K562 (cell line): ENCODE data around the gene UBE2O. TPM values are rescaled to one million over a fixed set of nuclear protein-coding genes. Genes with fewer than 3 reads are reported as not detected.
A peak's percentile ranks its signal among the peaks of the same experiment; 100 is the strongest.

Source experiments
- BMI1 ChIP-seq: fragments of 150-350 bp; IDR thresholded peaks from 2 replicates; pipeline ENCODE4 v1.6.1; 2014; ENCODE audit warnings: low read length
- CLOCK ChIP-seq: fragments of 250-450 bp; sonication (Bioruptor Pico); IDR thresholded peaks from 2 replicates; pipeline ENCODE4 v1.4.0; 2020; ENCODE audit warnings: mild to moderate bottlenecking, moderate library complexity, borderline replicate concordance
- E2F6 ChIP-seq, 2 experiments: IDR thresholded peaks; 2 replicates each; pipeline ENCODE4 v1.6.1; 2011; ENCODE audit warnings: borderline replicate concordance in 1 of 2, control low read depth in 1 of 2, low read depth in 1 of 2, low read length in 1 of 2, mild to moderate bottlenecking in 1 of 2, mixed read lengths in 1 of 2, moderate library complexity in 1 of 2; ENCODE audit not compliant: insufficient read depth in 1 of 2, insufficient read length in 1 of 2, poor library complexity in 1 of 2, severe bottlenecking in 1 of 2; ENCODE audit errors: extremely low read depth in 1 of 2
- ELK1 ChIP-seq: sonication (generic); formaldehyde crosslinking; IDR thresholded peaks from 2 replicates; pipeline ENCODE4 v1.8.1; 2022; ENCODE audit warnings: missing genetic modification reagents
- GTF2B ChIP-seq: IDR thresholded peaks from 2 replicates; pipeline ENCODE4 v1.6.1; 2011; ENCODE audit not compliant: insufficient read length; ENCODE audit errors: extremely low read depth
- HCFC1 ChIP-seq: IDR thresholded peaks from 2 replicates; pipeline ENCODE4 v1.6.1; 2012; ENCODE audit warnings: low read depth, low read length, improper control_type of control experiment
- JUN ChIP-seq, 2 experiments: sonication (generic) in 1 of 2; formaldehyde crosslinking in 1 of 2; IDR thresholded peaks; 2 replicates each; pipeline versions ENCODE4 v1.6.1 to v1.8.0; 2012 to 2022; ENCODE audit warnings: borderline replicate concordance in 2 of 2, mild to moderate bottlenecking in 2 of 2, improper control_type of control experiment in 1 of 2, low read depth in 1 of 2, low read length in 1 of 2, missing genetic modification reagents in 1 of 2
- MEIS2 ChIP-seq: fragments of 450-650 bp; IDR thresholded peaks from 2 replicates; pipeline ENCODE4 v1.6.1; 2014; ENCODE audit warnings: mild to moderate bottlenecking; ENCODE audit not compliant: partially characterized antibody
- NFYB ChIP-seq: IDR thresholded peaks from 2 replicates; pipeline ENCODE4 v1.6.1; 2011; ENCODE audit warnings: mild to moderate bottlenecking, moderate library complexity; ENCODE audit not compliant: insufficient read length; ENCODE audit errors: extremely low read depth
- POU5F1 ChIP-seq: fragments of 150-350 bp; IDR thresholded peaks from 2 replicates; pipeline ENCODE4 v1.6.1; 2014; ENCODE audit warnings: borderline replicate concordance, low read length, low read depth, mild to moderate bottlenecking; ENCODE audit not compliant: partially characterized antibody
- PRPF4 ChIP-seq: fragments of 200-400 bp; formaldehyde crosslinking; IDR thresholded peaks from one replicate; pipeline ENCODE4 v1.6.1; 2017; ENCODE audit warnings: low read length, low read depth, mild to moderate bottlenecking; ENCODE audit not compliant: insufficient read depth, poor library complexity, severe bottlenecking
- SAFB ChIP-seq: fragments of 200-400 bp; formaldehyde crosslinking; IDR thresholded peaks from 2 replicates; pipeline ENCODE4 v1.6.1; 2017; ENCODE audit warnings: low read depth, low read length, borderline replicate concordance
- TBL1XR1 ChIP-seq, 2 experiments: IDR thresholded peaks; 2 replicates each; pipeline ENCODE4 v1.6.1; 2012; ENCODE audit warnings: improper control_type of control experiment in 2 of 2, low read length in 2 of 2, mild to moderate bottlenecking in 1 of 2
- TRIM24 ChIP-seq, 2 experiments: fragments of 450-650 bp; IDR thresholded peaks; 2 replicates each; pipeline ENCODE4 v1.6.1; 2016
- ZNF146 ChIP-seq: IDR thresholded peaks from one replicate; pipeline ENCODE4 v1.6.1; 2018; ENCODE audit warnings: missing compliant biosample characterization; ENCODE audit not compliant: unreplicated experiment
- ZNF212 ChIP-seq: fragments of 450-650 bp; formaldehyde crosslinking; IDR thresholded peaks from 2 replicates; pipeline ENCODE4 v1.4.0; 2020; ENCODE audit warnings: mild to moderate bottlenecking
- ZNF512 ChIP-seq: IDR thresholded peaks from 2 replicates; pipeline ENCODE4 v1.6.1; 2016; ENCODE audit warnings: missing genetic modification characterization, missing compliant biosample characterization
- ZNF561 ChIP-seq: fragments of 450-650 bp; formaldehyde crosslinking; conservative IDR thresholded peaks from 2 replicates; pipeline ENCODE4 v1.4.0; 2020; ENCODE audit warnings: mild to moderate bottlenecking, moderate library complexity
- ZNF707 ChIP-seq: fragments of 250-450 bp; sonication (Bioruptor Pico); conservative IDR thresholded peaks from 2 replicates; pipeline ENCODE4 v1.8.0; 2022; ENCODE audit warnings: inconsistent platforms, mild to moderate bottlenecking, moderate library complexity
- polyA plus RNA-seq, 8 experiments: library from polyadenylated mRNA; depleted of rRNA in 4 of 8; stranded (reverse) in 5 of 8; unstranded in 3 of 8; fragments of >200 nt; fragmentation: Nextera tagmentation in 2 of 8; fragmentation: Illumina TruSeq in 1 of 8; extraction: Ambion mirVana in 2 of 8; extraction: Trizol in 1 of 8; gene quantifications; 2 replicates each; pipeline versions ENCODE4 v1.2.1 to v1.2.3, GENCODE V29; 2011 to 2014; ENCODE audit warnings: inconsistent platforms in 1 of 8, missing spikeins in 1 of 8
- total RNA-seq, 7 experiments: library from RNA; depleted of rRNA in 6 of 7; stranded (reverse); fragments of >200 nt in 6 of 7; fragmentation: Illumina TruSeq in 2 of 7; extraction: Trizol in 2 of 7; gene quantifications; 2 replicates each; pipeline versions ENCODE4 v1.2.1 to v1.2.3, GENCODE V29; 2011 to 2021; ENCODE audit warnings: low replicate concordance in 1 of 7

The UBE2O gene
- total and polyA plus RNA-seq, 9 of the 15 experiments (the other 6 are each of a cell fraction or from before 2014, with no cell fraction given), result 1.6 to 39.7 (median 13.3) TPM

GRCh38 chr17:76382803-76383545 is 70.0 kb downstream of the UBE2O start (continued):
- no peak for TF ChIP-seq ELK1 (CRISPR knock-in tag)
- no peak for TF ChIP-seq PRPF4
- no peak for TF ChIP-seq TBL1XR1 (IDR thresholded peaks at IDR 0.05; ENCODE audit: low read length in 2 of 2)
- no peak for TF ChIP-seq BMI1
- TF ChIP-seq MEIS2, result peak; percentile 71
- no peak for TF ChIP-seq ZNF561 (CRISPR knock-in tag)
- no peak for TF ChIP-seq ZNF707 (CRISPR knock-in tag)
- no peak for TF ChIP-seq HCFC1
- peak; percentile 34; the same call in 1 of the 2 replicates for TF ChIP-seq SAFB
- TF ChIP-seq ZNF146, result no peak
- TF ChIP-seq ZNF212, result no peak
- TF ChIP-seq E2F6 (IDR thresholded peaks at IDR 0.05; ENCODE audit: borderline replicate concordance in 1 of 2, extremely low read depth in 1 of 2, insufficient read depth in 1 of 2, insufficient read length in 1 of 2, low read depth in 1 of 2, low read length in 1 of 2, poor library complexity in 1 of 2, severe bottlenecking in 1 of 2), result peak in 1 of 2 experiments; percentile 62
- TF ChIP-seq CLOCK (CRISPR knock-in tag), result no peak
- no peak for TF ChIP-seq GTF2B
- TF ChIP-seq POU5F1, result no peak
- no peak for TF ChIP-seq ZNF512 (tag)
- TF ChIP-seq NFYB, result no peak
- no peak for TF ChIP-seq TRIM24 (IDR thresholded peaks at IDR 0.05)
- TF ChIP-seq JUN (IDR thresholded peaks at IDR 0.05; ENCODE audit: borderline replicate concordance, low read depth, low read length), result no peak
- TF ChIP-seq JUN (CRISPR knock-in tag; IDR thresholded peaks at IDR 0.05; ENCODE audit: borderline replicate concordance), result no peak
